Activated T-helper 2 cell treated with anti-CD3 and anti-CD28 coated beads, Interferon-gamma antibody, Interleukin-2, Interleukin-4, amounts not matched to agents 10 μg/mL and 5 μg/mL and 100 μg/mL, durations not matched to agents 14 hours and 24 hours and 36 hours (primary cell): ENCODE data around the gene CATSPERB. TPM values are rescaled to one million over a fixed set of nuclear protein-coding genes. Genes with fewer than 3 reads are reported as not detected.
"Not testable (repeated sequence)": the region's sequence is repeated elsewhere in the genome, so short reads cannot be mapped to it uniquely, and the experiment has no call there.

Experiments used
- DNase-seq: peaks from one replicate; pipeline ENCODE4 v3.0.0; 2021; ENCODE audit warnings: low spot score
- H3K27ac Mint-ChIP-seq: one replicate; pipeline ENCODE4 v1.8.0; 2021; ENCODE audit warnings: mixed read lengths
- H3K27me3 Mint-ChIP-seq: one replicate; pipeline ENCODE4 v1.8.0; 2021; ENCODE audit warnings: low read depth, mixed read lengths
- H3K36me3 Mint-ChIP-seq: one replicate; pipeline ENCODE4 v1.8.0; 2021; ENCODE audit warnings: low read depth, mixed read lengths
- H3K4me1 Mint-ChIP-seq: one replicate; pipeline ENCODE4 v1.8.0; 2021; ENCODE audit warnings: low read depth, mixed read lengths
- H3K4me3 Mint-ChIP-seq: one replicate; pipeline ENCODE4 v1.8.0; 2021; ENCODE audit warnings: low read depth, mild to moderate bottlenecking, moderate library complexity, mixed read lengths
- H3K9me3 Mint-ChIP-seq: one replicate; pipeline ENCODE4 v1.8.0; 2021; ENCODE audit warnings: mixed read lengths
- intact Hi-C: fragments of 100-400 bp; cut with micrococcal nuclease; formaldehyde crosslinking; loops from one replicate; pipeline ENCODE4 v1.15.1; 2023
- total RNA-seq: library from RNA; stranded (reverse); gene quantifications from 2 replicates; pipeline ENCODE4 v1.2.3, GENCODE V29; 2022

CATSPERB gene
- total RNA-seq, 1 donor from 2014 or later = 0.46 TPM

DNA sequence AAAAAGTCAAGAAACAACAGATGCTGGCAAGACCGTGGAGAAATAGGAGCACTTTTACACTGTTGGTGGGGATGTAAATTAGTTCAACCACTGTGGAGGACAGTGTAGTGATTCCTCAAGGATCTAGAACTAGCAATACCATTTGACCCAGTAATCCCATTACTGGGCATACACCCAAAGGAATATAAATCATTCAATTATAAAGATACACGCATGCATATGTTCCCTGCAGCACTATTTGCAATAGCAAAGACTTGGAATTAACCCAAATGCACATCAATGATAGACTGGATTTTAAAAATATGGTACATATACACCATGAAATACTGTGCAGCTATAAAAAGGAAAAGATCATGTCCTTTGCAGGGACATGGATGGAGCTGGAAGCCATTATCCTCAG is 18.0 kb upstream of the CATSPERB start:
- no peak overlapping the region for H3K4me3 Mint-ChIP-seq
- no peaks in the 10 kb centered on the region for H3K27me3 Mint-ChIP-seq
- H3K27ac Mint-ChIP-seq = no peak overlapping the region
- no peak for DNase-seq
- H3K4me1 Mint-ChIP-seq = peaks cover 2% of the 10 kb centered on the region
- no peaks in the 10 kb centered on the region for H3K36me3 Mint-ChIP-seq
- intact Hi-C loops = no loop called here
- H3K9me3 Mint-ChIP-seq = no peaks in the 10 kb centered on the region

DNA sequence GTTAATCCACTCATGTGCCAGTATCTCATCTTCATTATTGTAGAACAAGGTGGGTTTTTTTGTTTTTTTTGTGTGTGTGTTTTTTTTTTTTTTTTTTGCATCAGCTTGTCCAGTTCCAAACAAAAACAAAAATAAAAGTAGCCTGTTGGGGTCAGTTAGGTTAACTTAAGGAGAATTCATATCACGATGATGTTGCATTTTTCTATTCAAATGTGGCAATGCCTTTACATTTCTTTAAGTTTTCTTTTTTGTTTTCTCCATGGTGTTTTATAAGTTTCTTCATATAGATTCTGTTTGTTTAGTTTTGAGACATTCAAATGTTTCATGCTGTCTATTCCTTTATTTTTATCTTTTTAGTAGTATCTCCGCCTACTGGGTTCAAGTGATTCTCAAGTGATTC is 16.2 kb upstream of the CATSPERB start:
- Mint-ChIP-seq H3K9me3 (no peaks in the 10 kb centered on the region), H3K4me3 (no peak overlapping the region), H3K27ac (no peak overlapping the region), H3K4me1 (peaks cover 3% of the 10 kb centered on the region), H3K36me3 (no peaks in the 10 kb centered on the region), H3K27me3 (no peaks in the 10 kb centered on the region)
- intact Hi-C loops = no loop called here
- DNase-seq = no peak

- Mint-ChIP-seq H3K27ac (no peak overlapping the region), H3K9me3 (peaks cover 3% of the 10 kb centered on the region), H3K36me3 (peaks cover 3% of the 10 kb centered on the region), H3K27me3 (no peaks in the 10 kb centered on the region), H3K4me3 (no peak overlapping the region), H3K4me1 (peaks cover 11% of the 10 kb centered on the region)
- intact Hi-C loops = no loop called here
- no peak for DNase-seq
Measured at GRCh38 chr14:91745344-91745743, 13.5 kb upstream of the CATSPERB start.

- H3K27ac Mint-ChIP-seq = no peak overlapping the region
- H3K9me3 Mint-ChIP-seq = peaks cover 9% of the 10 kb centered on the region
- DNase-seq = no peak
- intact Hi-C loops = no loop called here
- peaks cover 14% of the 10 kb centered on the region for H3K4me1 Mint-ChIP-seq
- no peak overlapping the region for H3K4me3 Mint-ChIP-seq
- H3K27me3 Mint-ChIP-seq = no peaks in the 10 kb centered on the region
- peaks cover 3% of the 10 kb centered on the region for H3K36me3 Mint-ChIP-seq
Measured at GRCh38 chr14:91744068-91744480, 12.2 kb upstream of the CATSPERB start.

GRCh38 chr14:91743305-91743653 is 11.4 kb upstream of the CATSPERB start:
- H3K27me3 Mint-ChIP-seq = peaks cover 2% of the 10 kb centered on the region
- intact Hi-C loops = no loop called here
- no peak overlapping the region for H3K27ac Mint-ChIP-seq
- no peak overlapping the region for H3K4me3 Mint-ChIP-seq
- H3K36me3 Mint-ChIP-seq = peaks cover 3% of the 10 kb centered on the region
- H3K4me1 Mint-ChIP-seq = peaks cover 14% of the 10 kb centered on the region
- no peak for DNase-seq
- H3K9me3 Mint-ChIP-seq = peaks cover 9% of the 10 kb centered on the region

DNA sequence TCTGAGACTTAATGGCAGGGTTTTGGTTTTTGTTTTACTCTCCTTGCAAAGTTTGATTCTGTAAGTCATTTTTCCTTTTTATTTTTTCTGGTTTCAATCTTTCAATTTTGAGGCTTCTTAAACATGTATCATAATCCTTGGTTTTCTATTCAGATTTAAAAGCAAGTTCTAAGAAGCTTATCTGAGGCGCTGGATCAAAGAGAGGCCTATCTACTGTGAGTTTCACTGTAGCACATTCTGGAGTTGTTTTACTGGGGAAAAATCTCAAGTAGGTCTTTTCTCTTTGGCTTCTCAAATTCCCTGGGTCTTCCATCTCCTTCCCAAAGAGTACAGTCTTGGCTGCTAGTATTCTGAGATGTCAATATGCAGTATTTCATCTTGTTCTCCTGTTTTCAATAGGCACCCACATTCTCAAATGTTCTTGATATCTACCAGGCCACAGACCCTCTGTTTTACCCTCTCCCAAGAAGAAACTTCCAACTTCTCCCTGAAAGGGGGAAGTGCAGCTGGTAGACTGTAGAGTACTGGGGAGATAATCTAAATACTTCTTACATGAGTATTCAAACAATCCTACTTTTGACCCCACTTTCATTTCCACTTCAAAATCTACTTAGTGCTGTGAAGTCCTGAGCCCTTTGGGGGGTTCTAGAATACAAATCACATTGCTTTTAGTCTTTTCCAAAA is 10.9 kb upstream of the CATSPERB start:
- Mint-ChIP-seq H3K4me3 (no peak overlapping the region), H3K27me3 (peaks cover 2% of the 10 kb centered on the region), H3K4me1 (peaks cover 14% of the 10 kb centered on the region), H3K36me3 (peaks cover 3% of the 10 kb centered on the region), H3K27ac (peak overlapping the region; percentile 21), H3K9me3 (peaks cover 9% of the 10 kb centered on the region)
- intact Hi-C loops = no loop called here
- DNase-seq = no peak

DNA sequence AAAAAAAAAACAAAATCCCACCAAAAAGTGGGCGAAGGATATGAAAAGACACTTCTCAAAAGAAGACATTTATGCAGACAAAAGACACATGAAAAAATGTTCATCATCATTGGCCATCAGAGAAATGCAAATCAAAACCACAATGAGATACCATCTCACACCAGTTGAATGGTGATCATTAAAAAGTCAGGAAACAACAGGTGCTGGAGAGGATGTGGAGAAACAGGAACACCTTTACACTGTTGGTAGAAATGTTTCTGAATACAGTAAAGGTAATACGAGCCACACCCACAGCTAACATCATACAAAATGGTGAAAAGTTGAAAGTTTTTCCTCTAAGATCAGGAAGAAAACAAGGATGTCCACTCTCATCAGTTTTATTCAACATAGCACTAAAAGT is 8.0 kb upstream of the CATSPERB start:
- H3K36me3 Mint-ChIP-seq, H3K9me3 Mint-ChIP-seq, H3K4me3 Mint-ChIP-seq, intact Hi-C loops, DNase-seq, H3K27ac Mint-ChIP-seq, H3K27me3 Mint-ChIP-seq: not testable (repeated sequence)
- peaks cover 12% of the 10 kb centered on the region for H3K4me1 Mint-ChIP-seq

GRCh38 chr14:91737619-91738018 is 5.7 kb upstream of the CATSPERB start:
- Mint-ChIP-seq H3K27me3 (peaks cover 2% of the 10 kb centered on the region), H3K9me3 (peaks cover 9% of the 10 kb centered on the region), H3K27ac (no peak overlapping the region), H3K4me3 (no peak overlapping the region), H3K36me3 (peaks cover 3% of the 10 kb centered on the region), H3K4me1 (peaks cover 10% of the 10 kb centered on the region)
- intact Hi-C loops = no loop called here
- no peak for DNase-seq

GRCh38 chr14:91732859-91733477 is 1.1 kb upstream of the CATSPERB start:
- intact Hi-C loops = no loop called here
- no peaks in the 10 kb centered on the region for H3K27me3 Mint-ChIP-seq
- H3K9me3 Mint-ChIP-seq = no peaks in the 10 kb centered on the region
- H3K4me1 Mint-ChIP-seq = peaks cover 5% of the 10 kb centered on the region
- no peak for DNase-seq
- H3K36me3 Mint-ChIP-seq = no peaks in the 10 kb centered on the region
- no peak overlapping the region for H3K4me3 Mint-ChIP-seq
- no peak overlapping the region for H3K27ac Mint-ChIP-seq

DNA sequence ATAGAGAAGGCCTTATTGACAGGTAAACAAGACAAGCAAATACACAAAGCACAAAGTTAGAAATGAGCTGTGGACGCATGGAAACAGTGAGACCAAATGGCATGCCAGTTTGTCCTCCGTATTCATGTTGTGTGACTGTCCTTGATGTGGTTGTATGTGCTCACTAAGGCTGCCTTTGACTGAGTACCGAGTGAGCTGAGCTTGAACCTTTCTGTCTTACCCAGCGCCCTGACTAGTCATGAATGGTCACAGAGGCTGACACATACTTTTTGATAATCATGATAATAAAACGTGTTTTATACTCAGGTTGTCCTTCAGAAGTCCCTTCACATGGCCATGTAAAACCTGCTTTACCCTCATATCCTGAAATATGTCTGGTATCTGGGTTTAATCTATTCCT is 553 bp upstream of the CATSPERB start:
- H3K9me3 Mint-ChIP-seq = no peaks in the 10 kb centered on the region
- no peak overlapping the region for H3K27ac Mint-ChIP-seq
- no peak for DNase-seq
- peaks cover 5% of the 10 kb centered on the region for H3K4me1 Mint-ChIP-seq
- H3K4me3 Mint-ChIP-seq = no peak overlapping the region
- H3K27me3 Mint-ChIP-seq = no peaks in the 10 kb centered on the region
- no peaks in the 10 kb centered on the region for H3K36me3 Mint-ChIP-seq
- intact Hi-C loops = no loop called here

DNA sequence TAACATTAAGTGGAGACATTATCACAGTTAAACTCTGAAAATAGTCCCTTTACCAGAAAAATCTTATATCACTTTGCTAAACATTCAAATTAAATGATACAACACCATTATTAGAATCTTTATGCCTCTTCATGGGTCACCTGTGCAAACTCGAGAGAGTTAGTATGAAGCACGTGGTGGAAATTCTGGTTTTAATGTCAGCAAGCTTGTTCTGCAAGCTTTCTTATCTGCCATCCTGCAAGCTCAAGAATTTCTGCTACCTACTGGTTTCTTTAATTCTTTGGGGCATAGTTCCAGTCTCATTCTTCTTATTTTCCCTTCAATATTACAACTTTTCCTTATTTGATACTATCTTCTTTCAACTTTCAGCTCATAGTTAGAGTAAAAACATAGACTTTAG is 868 bp downstream of the CATSPERB start:
- Mint-ChIP-seq H3K36me3 (no peaks in the 10 kb centered on the region), H3K27ac (no peak overlapping the region), H3K4me1 (peaks cover 5% of the 10 kb centered on the region), H3K4me3 (no peak overlapping the region), H3K9me3 (no peaks in the 10 kb centered on the region), H3K27me3 (no peaks in the 10 kb centered on the region)
- intact Hi-C loops = no loop called here
- DNase-seq = no peak

- Mint-ChIP-seq H3K36me3 (no peaks in the 10 kb centered on the region), H3K4me1 (peaks cover 5% of the 10 kb centered on the region), H3K4me3 (no peak overlapping the region), H3K27ac (no peak overlapping the region), H3K9me3 (no peaks in the 10 kb centered on the region), H3K27me3 (no peaks in the 10 kb centered on the region)
- intact Hi-C loops = no loop called here
- no peak for DNase-seq
Measured at GRCh38 chr14:91729756-91730155, 2.1 kb downstream of the CATSPERB start.

DNA sequence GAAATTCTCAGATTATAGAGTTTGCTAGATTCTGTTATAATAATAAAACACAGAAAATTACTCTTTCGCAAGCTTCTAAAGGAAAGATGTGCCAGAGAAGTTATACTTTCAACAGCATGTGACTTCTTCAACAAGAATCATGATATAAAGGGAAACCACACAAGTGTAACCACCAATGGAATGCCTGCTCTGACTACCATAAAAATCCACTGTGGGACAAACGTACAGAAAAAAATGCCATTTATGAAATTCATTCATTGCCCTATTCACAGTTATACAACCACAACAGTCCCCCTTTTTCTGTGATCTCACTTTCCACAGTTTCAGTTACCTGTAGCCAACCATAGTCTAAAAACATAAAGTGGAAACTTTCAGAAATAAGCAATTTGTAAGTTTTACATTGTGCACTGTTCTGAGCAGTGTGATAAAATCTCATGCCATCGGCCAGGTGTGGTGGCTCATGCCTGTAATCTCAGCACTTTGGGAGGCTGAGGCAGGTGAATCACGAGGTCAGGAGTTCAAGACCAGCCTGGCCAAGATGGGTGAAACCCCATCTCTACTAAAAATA is 3.2 kb downstream of the CATSPERB start:
- Mint-ChIP-seq H3K36me3 (no peaks in the 10 kb centered on the region), H3K9me3 (no peaks in the 10 kb centered on the region), H3K4me3 (no peak overlapping the region), H3K27ac (no peak overlapping the region), H3K4me1 (peaks cover 5% of the 10 kb centered on the region), H3K27me3 (no peaks in the 10 kb centered on the region)
- no peak for DNase-seq
- intact Hi-C loops = no loop called here
